Cardiac muscle cell (in vitro differentiated cells and primary cell): ENCODE results near the gene NYNRIN. TPM values are rescaled to one million over a fixed set of nuclear protein-coding genes. Genes with fewer than 3 reads are reported as not detected.

ENCODE experiments used
- DNase-seq, 2 donors: peaks; one replicate each; pipeline versions ENCODE4 v3.0.0 to v3.0.0-alpha.2; 2010 to 2017; ENCODE audit warnings: low read depth in 1 of 2, low spot score in 1 of 2
- H3K27ac ChIP-seq: fragments of 200-600 bp; sonication (generic); 2 replicates; pipeline ENCODE4 v1.5.1; 2016
- H3K27me3 ChIP-seq: fragments of 200-600 bp; sonication (generic); 2 replicates; pipeline ENCODE4 v1.6.0; 2016; ENCODE audit warnings: control low read depth
- H3K36me3 ChIP-seq: fragments of 200-600 bp; sonication (generic); 2 replicates; pipeline ENCODE4 v1.5.1; 2016; ENCODE audit warnings: control low read depth
- H3K4me1 ChIP-seq: fragments of 200-600 bp; sonication (generic); 2 replicates; pipeline ENCODE4 v1.8.1; 2017; ENCODE audit warnings: low read depth, mild to moderate bottlenecking, mixed run types
- H3K4me3 ChIP-seq: fragments of 200-600 bp; sonication (generic); 2 replicates; pipeline ENCODE4 v1.5.1; 2016; ENCODE audit warnings: mild to moderate bottlenecking
- H3K9me3 ChIP-seq: fragments of 200-600 bp; sonication (generic); 2 replicates; pipeline ENCODE4 v1.5.1; 2017; ENCODE audit warnings: low read depth, mild to moderate bottlenecking, control low read depth
- polyA plus RNA-seq: library from polyadenylated mRNA; unstranded; fragments of >200 nt; fragmentation: Nextera tagmentation; extraction: Ambion mirVana; gene quantifications from 2 replicates; pipeline ENCODE4 v1.2.1, GENCODE V29; 2016
- total RNA-seq: library from RNA; depleted of rRNA; stranded (reverse); fragments of >200 nt; gene quantifications from 2 replicates; pipeline ENCODE4 v1.2.3, GENCODE V29; 2016
- TF ChIP-seq, protein P1 (sequence below): IDR thresholded peaks from 2 replicates; pipeline ENCODE4 v1.5.1; 2012; ENCODE audit warnings: low read depth, mild to moderate bottlenecking, low read length

Gene NYNRIN
- total and polyA plus RNA-seq, 2 experiments from 2014 or later, result 21.3 to 56.2 TPM

DNA sequence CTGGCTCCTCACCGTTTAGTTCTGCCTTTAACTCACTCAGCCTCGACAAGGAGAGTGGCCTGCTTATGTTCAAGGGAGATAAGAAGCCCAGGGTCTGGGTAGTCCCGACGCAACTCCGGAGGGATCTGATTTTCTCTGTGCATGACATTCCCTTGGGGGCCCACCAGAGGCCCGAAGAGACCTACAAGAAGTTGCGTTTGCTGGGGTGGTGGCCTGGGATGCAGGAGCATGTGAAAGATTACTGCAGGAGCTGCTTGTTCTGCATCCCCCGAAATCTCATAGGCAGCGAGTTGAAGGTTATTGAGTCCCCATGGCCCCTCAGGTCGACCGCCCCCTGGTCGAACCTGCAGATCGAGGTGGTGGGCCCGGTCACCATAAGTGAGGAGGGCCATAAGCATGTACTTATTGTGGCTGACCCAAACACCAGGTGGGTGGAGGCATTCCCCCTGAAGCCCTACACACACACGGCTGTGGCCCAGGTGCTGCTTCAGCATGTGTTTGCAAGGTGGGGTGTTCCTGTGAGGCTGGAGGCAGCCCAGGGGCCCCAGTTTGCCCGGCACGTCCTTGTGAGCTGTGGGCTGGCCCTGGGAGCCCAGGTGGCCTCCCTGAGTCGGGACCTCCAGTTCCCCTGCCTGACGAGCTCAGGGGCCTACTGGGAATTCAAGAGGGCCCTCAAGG lies 17.6 kb downstream of the NYNRIN start:
- H3K36me3 ChIP-seq, result peaks cover 13% of the 10 kb centered on the region
- TF ChIP-seq, protein P1, sequence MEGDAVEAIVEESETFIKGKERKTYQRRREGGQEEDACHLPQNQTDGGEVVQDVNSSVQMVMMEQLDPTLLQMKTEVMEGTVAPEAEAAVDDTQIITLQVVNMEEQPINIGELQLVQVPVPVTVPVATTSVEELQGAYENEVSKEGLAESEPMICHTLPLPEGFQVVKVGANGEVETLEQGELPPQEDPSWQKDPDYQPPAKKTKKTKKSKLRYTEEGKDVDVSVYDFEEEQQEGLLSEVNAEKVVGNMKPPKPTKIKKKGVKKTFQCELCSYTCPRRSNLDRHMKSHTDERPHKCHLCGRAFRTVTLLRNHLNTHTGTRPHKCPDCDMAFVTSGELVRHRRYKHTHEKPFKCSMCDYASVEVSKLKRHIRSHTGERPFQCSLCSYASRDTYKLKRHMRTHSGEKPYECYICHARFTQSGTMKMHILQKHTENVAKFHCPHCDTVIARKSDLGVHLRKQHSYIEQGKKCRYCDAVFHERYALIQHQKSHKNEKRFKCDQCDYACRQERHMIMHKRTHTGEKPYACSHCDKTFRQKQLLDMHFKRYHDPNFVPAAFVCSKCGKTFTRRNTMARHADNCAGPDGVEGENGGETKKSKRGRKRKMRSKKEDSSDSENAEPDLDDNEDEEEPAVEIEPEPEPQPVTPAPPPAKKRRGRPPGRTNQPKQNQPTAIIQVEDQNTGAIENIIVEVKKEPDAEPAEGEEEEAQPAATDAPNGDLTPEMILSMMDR, result no peak
- DNase-seq, result peak in 1 of 2 donors; percentile 64
- no peaks in the 10 kb centered on the region for H3K9me3 ChIP-seq
- H3K27me3 ChIP-seq, result no peaks in the 10 kb centered on the region
- peaks cover 11% of the 10 kb centered on the region for H3K4me1 ChIP-seq
- H3K4me3 ChIP-seq, result no peak overlapping the region
- H3K27ac ChIP-seq, result peak overlapping the region; percentile 63

DNA sequence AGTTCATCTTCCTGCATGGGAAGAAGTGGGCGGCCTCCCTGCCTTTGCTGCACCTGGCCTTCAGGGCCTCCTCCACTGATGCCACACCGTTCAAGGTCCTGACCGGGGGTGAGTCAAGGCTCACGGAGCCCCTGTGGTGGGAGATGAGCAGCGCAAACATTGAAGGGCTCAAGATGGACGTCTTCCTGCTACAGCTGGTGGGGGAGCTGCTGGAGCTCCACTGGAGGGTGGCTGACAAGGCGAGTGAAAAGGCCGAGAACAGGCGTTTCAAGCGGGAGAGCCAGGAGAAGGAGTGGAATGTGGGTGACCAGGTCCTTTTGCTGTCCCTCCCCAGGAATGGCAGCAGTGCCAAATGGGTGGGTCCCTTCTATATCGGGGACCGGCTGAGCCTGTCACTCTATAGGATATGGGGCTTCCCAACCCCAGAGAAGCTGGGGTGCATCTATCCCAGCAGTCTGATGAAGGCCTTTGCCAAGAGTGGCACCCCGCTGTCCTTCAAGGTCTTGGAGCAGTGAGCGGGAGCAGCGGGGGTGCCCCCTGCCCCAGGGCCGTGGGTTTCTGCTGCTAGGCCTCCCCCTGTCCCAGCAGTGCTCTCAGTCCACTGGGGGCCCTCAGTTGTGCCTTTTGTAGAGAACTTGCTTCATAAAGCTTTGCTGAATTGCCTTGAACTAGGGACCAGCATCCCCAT lies 18.3 kb downstream of the NYNRIN start:
- peak overlapping the region; percentile 63 for H3K27ac ChIP-seq
- TF ChIP-seq, protein P1, result no peak
- DNase-seq, result no peak
- H3K4me1 ChIP-seq, result peaks cover 11% of the 10 kb centered on the region
- H3K27me3 ChIP-seq, result no peaks in the 10 kb centered on the region
- no peaks in the 10 kb centered on the region for H3K9me3 ChIP-seq
- no peak overlapping the region for H3K4me3 ChIP-seq
- H3K36me3 ChIP-seq, result peaks cover 13% of the 10 kb centered on the region

DNA sequence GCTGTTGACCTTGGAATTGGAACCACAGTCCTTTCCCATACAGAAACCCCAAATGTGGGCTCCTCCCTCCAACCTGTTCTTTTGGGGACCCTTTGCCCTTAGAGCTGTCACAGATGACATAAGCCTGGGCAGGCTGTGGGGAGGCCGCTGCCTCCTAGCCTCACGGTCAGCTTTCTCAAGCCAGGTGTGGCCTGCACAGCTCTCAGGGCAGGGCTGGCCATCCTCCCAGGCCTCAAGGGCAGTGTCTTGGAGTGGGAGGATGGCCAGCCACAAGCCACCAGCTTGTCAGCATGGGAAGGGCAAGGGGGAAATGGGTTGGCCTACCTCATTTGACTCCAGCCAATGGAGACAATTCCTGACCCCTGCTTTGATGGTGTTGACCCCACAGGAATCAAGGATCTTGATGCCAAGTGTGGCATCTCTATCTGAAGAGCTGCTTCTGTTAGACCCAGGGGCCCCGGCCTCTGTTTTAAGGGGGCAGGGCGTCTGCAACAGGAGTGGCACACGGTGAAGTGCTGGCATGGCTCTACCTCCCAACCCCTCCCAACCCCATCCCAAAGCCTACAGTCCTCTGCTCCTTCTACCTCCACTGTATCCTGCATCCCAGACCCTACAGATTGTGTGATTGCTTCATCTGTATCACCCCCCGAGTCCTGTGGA lies 19.2 kb downstream of the NYNRIN start:
- no peak overlapping the region for H3K27ac ChIP-seq
- no peaks in the 10 kb centered on the region for H3K27me3 ChIP-seq
- H3K36me3 ChIP-seq, result peaks cover 10% of the 10 kb centered on the region
- no peaks in the 10 kb centered on the region for H3K9me3 ChIP-seq
- H3K4me3 ChIP-seq, result no peak overlapping the region
- DNase-seq, result no peak
- TF ChIP-seq, protein P1, result no peak
- peaks cover 11% of the 10 kb centered on the region for H3K4me1 ChIP-seq

DNA sequence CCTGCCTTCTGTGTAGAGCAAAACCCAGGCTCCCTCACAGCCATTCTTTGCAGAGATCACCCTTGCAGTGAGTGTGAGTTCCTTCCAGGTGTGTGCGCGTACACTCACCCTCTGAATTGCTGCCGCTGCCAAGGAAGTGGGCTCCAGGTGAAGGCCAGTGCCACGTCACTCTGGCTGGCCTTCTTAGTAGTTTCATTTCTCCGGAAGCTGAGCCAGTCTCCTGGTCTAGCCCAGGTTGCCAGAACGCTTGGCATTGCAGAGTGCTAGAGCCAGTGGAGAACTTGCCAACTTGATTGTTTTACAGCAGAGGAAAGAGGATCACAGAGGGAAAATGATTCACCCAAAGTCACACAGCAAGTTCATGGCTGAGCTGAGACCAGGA lies 19.7 kb downstream of the NYNRIN start:
- Histone ChIP-seq H3K4me3 (no peak overlapping the region), H3K9me3 (no peaks in the 10 kb centered on the region), H3K4me1 (peaks cover 11% of the 10 kb centered on the region), H3K36me3 (peaks cover 6% of the 10 kb centered on the region), H3K27ac (no peak overlapping the region), H3K27me3 (no peaks in the 10 kb centered on the region)
- TF ChIP-seq, protein P1, result no peak
- DNase-seq, result peak in 1 of 2 donors; percentile 14

DNA sequence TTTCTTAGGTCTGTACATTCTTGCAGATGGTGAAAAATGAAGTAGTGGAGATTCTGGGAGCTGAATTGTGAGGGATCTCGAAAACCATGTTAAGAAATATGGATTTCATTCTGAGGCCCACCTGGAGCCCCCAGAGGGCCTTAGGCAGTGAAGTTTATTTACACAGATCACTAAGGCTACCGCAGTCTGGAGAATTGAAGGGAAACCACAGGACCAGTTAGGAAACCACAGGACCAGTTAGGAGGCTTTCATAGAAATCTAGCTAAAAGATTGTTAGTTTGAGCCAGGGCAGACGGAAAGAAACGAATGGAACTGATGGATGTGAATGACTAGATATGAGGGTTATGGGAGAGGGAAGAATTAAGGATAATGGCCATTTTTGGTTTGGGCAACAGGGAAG lies 23.5 kb downstream of the NYNRIN start:
- Histone ChIP-seq H3K9me3 (no peaks in the 10 kb centered on the region), H3K36me3 (no peaks in the 10 kb centered on the region), H3K27me3 (no peaks in the 10 kb centered on the region), H3K4me3 (no peak overlapping the region), H3K4me1 (no peaks in the 10 kb centered on the region), H3K27ac (no peak overlapping the region)
- TF ChIP-seq, protein P1, result no peak
- DNase-seq, result no peak
